Activated T-cell treated with anti-CD3 and anti-CD28 coated beads, Interleukin-2, amount 50 U/mL, for 1 hour (primary cell): ENCODE results near the gene PRLR.

Experiments
- DNase-seq: peaks from one replicate; pipeline ENCODE4 v3.0.0-alpha.2; 2020

PRLR gene

GRCh38 chr5:35233121-35233520 lies 2.8 kb upstream of the PRLR start:
- no peak for DNase-seq

GRCh38 chr5:35232124-35232523 lies 1.8 kb upstream of the PRLR start:
- no peak for DNase-seq

GRCh38 chr5:35229076-35230037 lies 930 bp downstream of the PRLR start:
- no peak for DNase-seq

DNA sequence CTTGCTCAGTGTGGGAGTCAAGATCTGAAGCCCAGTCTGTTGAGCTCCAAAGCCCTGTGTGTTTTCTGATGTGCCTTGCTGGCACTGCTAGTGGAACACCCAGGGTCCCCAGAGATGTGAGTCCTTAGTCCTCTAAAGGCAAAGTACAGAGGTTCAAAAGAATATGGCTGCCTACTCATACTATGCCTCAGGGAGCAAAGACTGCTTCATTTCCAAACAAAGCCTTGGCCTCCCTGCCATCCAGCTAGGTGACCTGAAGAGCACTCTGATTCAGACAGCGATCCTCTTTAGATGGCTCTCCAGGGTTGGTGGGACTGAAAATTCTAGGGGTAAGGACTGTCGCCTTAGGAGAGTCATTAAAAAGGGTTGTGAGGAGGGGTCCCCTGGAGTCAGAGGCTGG lies 2.0 kb downstream of the PRLR start:
- no peak for DNase-seq

GRCh38 chr5:35227720-35228119 lies 2.6 kb downstream of the PRLR start:
- no peak for DNase-seq

- DNase-seq: no peak
Observed at GRCh38 chr5:35223787-35224395, 6.4 kb downstream of the PRLR start.

DNA sequence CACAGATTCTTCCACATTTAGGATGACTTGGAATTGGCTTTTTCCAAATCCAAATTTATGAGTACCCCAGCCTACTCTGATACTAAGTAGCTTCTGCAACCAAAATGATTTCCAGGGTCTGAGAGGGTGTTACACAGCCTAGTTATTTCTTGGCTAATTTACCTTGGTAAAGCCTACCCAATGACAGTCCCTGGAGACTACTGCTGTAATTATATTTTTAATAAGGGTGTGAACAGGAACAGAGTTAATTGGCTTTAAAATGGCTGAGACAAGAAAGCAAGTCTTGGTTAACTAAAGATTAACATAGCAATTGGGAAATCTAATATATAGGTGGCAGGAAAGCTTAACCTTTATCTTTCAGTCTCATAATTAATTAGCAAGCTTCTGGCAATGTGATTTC lies 9.3 kb downstream of the PRLR start:
- no peak for DNase-seq

DNA sequence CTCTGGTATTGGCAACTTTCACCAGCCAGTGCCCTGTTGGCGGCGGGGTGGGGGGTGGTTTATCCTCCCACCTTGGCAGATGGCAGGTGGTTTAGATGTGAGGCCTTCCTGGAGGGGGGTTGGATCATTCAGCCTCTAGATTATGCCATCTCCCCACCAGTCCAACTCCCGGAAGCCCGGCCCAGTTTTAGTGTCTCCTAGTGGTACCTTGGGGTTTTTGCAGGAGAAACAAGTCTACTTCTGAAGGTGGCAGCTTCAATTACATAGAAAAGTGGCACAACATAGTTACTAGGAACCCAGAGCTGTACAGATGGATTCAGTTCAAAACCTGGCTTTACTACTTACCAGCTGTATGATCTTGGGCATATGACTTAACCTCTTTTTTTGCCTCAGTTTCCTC lies 11.3 kb downstream of the PRLR start:
- no peak for DNase-seq

GRCh38 chr5:35214051-35214450 lies 16.2 kb downstream of the PRLR start:
- no peak for DNase-seq

- DNase-seq: no peak
Observed at GRCh38 chr5:35213608-35214007, 16.7 kb downstream of the PRLR start.

DNA sequence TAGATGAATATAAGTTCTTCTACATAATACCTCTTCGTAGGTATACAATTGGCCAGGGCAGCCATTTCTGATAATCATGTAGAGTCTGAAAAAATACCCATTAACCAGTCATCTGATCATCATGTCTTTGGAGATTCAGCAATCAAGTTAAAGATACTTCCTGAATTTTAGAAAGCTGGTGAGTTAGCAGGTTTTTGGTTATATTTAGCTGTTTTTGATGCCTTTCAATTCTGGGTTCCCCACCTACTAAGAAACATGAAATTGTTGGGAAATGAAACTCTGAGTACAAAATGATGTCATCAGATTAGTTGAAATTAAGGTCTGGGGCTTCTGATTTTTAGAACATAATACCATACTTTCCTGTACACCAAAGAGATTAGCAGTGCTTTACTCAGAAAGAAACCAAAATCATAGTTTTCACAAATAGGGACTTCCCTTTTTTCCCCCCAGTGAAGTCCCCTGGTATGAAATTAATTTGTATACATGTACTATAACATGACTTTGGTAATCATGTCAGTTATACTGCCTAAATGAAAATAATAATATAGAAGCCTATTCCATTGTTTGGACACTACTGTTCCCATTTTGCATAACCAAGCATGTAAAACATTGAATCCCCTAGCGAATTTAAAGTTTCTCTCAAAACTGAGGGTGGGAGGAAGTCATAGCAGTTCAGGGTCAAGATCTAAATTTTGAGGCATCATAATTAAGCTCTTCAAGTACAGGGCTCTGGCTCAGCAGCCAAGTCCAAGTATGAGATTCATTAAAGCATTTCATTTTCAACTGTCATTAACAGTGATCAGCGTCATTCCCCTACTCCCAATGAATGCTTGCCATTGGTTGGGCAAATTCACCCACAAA lies 17.9 kb downstream of the PRLR start:
- DNase-seq: no peak

GRCh38 chr5:35209862-35210261 lies 20.4 kb downstream of the PRLR start:
- DNase-seq: no peak

DNA sequence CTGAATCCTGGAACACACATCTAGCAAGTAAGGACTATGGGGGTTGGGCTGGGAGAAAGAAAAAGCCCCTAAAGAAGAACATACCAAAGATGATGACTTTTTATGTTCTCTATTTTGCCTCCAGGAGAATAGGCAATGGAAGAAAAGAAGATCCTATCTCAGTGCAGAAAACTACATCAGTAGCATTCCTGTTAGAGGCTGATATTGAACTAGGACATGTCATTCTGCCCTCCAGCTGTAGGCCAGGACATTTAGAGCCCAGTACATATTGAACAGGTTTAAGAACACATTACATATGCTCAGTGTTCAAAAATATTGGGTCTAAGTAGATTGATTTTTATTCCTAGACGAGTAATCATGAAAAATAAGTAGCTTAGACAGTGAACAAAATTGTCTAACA lies 24.7 kb downstream of the PRLR start:
- DNase-seq: no peak

GRCh38 chr5:35205186-35205585 lies 25.1 kb downstream of the PRLR start:
- DNase-seq: no peak

- no peak for DNase-seq
Observed at GRCh38 chr5:35203403-35203802, 26.9 kb downstream of the PRLR start.

DNA sequence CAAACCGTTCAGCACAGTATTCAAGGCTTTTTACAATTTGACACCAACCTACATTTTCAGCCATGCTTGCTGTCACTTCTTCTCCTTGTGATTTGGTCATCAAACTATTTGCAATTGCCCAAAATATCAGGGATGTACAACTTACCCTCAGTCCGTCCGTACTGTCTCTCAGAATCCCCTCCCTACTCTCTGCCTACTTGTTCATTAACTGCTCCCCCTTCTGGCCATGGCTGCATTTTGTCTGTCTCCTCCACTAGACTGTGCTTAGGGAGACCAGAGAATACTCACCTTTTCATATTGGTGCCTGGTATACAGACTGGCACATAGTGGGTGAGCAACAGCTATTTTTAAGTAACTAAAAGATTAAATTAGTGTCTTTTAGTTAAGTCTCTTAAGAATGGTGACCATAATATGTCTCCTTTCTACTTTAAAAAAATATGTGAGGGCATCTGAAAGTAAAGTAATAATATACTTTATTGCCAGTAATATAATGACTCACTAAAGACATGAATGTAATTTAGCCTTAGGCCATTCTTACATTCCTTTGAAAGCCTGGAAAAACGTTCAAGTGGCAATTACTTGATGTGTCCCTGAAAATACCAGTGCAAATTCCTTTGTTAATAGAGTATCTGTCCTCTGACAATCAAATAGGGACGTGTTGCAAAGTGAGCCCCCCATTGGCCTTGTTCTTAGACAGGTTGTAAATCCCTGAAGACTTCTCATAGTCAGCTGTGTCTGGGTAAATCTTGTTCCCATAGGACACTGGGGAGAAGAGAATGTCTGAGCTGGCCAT lies 27.8 kb downstream of the PRLR start:
- no peak for DNase-seq

DNA sequence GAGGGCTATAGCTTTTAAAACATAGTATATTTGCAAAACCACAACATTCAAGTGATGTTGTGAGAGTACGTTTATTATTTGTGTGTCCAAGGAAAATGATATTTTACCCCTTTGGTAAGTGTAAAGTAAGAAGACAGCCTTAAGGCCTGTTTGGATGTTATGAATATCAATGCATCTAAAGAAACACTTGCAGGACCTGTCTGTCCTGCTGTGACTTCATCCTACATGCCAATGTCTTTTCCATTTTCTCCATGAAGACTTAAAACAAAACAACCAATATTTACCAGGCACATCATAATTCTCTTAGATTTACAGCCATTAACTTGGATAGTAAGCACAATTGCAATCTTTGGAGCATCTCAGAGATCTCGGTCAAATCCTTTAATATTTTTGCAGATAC lies 29.0 kb downstream of the PRLR start:
- no peak for DNase-seq

DNA sequence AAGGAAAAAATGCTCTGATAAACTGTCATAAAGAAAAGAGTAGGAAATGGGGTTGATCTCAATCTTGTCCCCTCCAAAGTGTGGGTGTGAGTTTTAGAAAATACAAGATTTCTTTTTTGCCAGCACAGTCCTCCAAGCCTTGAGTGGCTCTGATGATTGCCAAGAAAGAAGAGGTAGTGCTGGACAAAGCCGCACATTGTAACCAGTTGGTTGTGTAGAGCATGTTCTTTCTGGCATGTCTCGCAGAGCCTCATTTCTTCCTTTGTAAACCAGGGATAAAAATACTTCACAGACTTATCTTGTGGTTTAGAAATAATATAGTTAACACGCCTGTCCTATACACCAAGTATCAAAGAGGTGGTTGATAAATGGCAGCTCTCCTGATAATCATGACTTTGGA lies 30.4 kb downstream of the PRLR start:
- no peak for DNase-seq

DNA sequence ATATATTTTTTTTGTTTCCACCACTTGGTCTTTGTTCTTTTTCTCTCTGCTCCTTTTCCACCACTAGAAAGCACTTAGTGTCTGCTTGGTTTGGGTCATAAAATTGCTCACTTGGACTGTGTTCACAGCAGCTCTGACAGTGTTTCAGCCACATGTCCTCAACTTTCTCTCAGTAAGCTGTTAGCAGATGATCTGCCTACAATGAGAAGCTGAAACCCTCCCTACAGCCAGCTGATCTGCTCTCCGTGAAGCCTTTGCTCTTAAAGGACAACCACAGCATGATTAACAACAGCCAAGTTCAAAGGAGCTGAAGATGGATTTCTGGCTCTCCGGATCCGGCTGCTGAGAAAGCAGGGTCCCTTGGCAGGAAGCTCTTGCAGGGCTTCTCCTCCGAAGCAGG lies 31.6 kb downstream of the PRLR start:
- DNase-seq: no peak

DNA sequence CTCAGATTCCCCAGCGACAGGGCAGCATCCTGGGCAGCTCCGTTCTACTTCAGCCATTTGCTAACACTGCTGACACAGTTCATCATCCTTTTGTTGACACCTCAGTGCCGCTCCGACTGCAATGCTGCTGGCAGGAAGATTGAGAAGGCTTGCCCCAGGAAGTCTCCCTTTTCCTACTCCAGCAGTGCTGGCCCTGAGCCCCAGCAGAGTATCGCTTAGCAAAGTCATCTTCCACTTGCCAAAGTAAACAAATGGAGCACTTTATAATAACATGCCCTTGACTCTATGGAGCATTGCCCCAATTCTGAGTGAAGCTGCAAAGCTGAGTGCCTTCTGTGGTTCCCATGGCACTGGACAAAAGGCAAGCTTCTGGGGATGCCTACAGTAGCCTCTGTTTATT lies 32.2 kb downstream of the PRLR start:
- no peak for DNase-seq

DNA sequence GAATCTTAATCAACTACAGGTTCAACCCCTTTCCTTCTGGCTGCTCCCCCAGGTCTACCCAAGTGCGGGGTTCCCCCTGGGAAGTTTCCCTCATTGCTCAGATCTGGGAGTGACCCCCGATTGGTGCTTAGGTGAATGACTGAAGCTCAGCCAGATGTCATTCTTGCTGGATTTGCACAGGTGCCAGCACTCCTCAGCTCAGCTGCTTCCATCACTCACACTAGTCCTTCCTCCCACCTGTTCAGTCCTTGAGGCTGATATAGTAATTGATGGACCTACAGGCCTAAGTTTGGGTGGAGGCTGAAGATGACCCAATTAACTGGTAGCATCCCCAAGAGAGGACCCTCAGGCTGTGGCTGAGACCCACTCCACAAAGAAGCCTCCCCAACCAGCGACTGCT lies 32.9 kb downstream of the PRLR start:
- no peak for DNase-seq

- no peak for DNase-seq
Observed at GRCh38 chr5:35195472-35195852, 34.8 kb downstream of the PRLR start.
